ENCODE measurements around the gene BZW2.

- TF ChIP-seq POLR2A (IDR thresholded peaks at IDR 0.05) (no peak), CTCF (IDR thresholded peaks at IDR 0.05) (no peak)
Observed at GRCh38 chr7:16637379-16637778, 8.6 kb upstream of the BZW2 start.

Data from right lobe of liver (tissue), 4 donors.